ENCODE results near the gene FOXK2.
A peak's percentile ranks its signal among the peaks of the same experiment; 100 is the strongest.

The FOXK2 gene

GRCh38 chr17:82518826-82519810 is at the start of gene FOXK2:
Gene FOXK2 (plus strand): TSS chr17:82519732. CDS start chr17:82519889, 157 bp downstream.
- DNase-seq: peak; percentile 95

DNA sequence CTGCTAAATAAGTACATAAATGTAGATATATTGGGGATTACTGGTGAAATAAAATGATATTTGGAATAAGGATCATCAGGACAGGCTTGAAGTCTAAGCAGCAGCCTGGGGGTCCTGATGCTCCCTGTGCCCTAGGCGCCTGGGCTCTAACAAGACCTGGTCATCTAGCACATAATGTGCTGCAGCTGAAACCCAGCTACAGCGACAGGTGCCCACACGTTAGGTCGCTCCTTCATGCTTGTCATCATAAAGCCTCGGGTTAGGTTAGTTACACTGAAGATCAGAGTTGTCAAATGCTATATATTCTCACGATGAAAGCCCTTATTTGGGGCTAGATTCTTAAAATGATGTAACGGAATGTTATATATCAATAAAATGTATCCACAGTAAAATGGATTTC is 49.5 kb upstream of the FOXK2 start:
- DNase-seq: no peak

GRCh38 chr17:82474223-82475010 is 45.1 kb upstream of the FOXK2 start:
- DNase-seq: no peak

GRCh38 chr17:82475458-82475857 is 44.1 kb upstream of the FOXK2 start:
- no peak for DNase-seq

GRCh38 chr17:82477934-82478333 is 41.6 kb upstream of the FOXK2 start:
- DNase-seq: no peak

DNA sequence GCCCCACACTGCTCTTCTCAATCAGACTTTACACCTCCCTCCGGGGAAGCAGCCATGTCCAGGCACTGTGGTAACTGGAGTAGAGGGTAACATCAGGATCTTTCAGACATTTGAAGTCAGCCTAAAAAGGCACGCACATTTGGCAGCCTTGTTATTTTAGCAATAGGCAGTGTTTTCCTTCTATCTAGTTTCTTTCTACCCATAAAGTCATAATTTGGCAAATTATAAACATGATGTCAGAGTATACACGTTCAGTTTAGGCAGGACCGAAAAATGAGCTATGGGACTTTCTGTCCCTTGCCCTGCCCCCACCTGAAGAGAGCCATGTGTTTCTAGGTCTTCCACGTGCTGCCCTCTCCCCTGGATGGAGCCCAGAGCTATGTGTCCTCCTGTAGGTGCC is 39.9 kb upstream of the FOXK2 start:
- no peak for DNase-seq

DNA sequence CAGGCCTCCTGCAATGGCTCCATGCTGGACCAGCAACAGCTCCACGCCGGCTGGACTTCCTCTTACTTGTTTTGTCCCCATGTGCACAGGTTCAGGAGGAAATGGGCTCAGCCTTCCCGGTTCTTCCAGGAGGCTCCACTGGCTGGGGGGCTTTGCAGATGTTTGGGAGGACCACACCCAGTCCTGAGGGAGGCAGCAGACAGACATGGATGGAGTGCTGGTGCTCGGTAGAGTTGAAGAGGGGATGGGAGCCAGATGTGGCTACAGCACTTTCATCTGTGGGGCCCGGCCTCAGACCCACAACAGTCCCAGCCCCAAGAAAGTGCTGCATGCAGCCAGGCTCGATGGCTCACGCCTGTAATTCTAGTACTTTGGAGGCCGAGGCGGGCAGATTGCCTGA is 39.2 kb upstream of the FOXK2 start:
- no peak for DNase-seq

- DNase-seq: no peak
These were observed 36.3 kb upstream of the FOXK2 start for GRCh38 chr17:82483204-82483660.

DNA sequence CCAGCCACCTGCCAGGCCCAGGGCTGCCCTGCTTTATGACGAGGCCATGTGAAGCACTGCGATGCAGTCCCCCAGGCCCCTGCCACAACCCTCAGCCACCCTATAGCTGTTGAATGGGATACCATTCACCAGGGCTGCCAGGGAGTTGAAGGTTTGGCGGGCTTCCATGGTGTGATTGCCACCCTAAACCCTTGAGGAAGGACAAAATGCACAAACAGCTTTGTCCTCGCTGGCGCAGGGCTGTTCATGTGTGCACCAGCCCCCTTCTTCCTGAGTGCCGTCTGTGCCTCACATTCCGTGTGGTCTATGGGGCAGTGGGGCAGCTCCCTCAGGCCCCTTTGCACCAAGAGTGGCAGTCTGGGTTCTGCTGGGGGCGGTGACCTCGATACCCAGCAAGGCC is 35.7 kb upstream of the FOXK2 start:
- no peak for DNase-seq

GRCh38 chr17:82486231-82487094 is 33.1 kb upstream of the FOXK2 start:
- no peak for DNase-seq

DNA sequence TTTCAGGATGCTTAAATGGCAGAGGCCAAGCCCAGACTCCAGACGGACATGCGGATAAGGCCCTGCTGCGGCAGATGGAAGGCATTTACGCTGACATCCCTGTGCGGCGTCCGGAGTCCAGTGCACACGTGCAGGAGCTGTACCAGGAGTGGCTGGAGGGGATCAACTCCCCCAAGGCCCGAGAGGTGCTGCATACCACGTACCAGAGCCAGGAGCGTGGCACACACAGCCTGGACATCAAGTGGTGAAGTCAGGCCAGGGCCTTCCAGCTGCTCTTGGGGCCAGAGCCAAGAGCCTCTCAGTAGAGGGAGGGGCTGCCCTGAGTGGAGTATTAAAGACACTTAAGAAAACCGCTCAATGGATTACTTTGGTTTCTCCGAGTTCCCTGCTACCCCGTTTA is 31.6 kb upstream of the FOXK2 start:
- DNase-seq: peak; percentile 17

GRCh38 chr17:82489117-82489516 is 30.4 kb upstream of the FOXK2 start:
- DNase-seq: peak; percentile 56

DNA sequence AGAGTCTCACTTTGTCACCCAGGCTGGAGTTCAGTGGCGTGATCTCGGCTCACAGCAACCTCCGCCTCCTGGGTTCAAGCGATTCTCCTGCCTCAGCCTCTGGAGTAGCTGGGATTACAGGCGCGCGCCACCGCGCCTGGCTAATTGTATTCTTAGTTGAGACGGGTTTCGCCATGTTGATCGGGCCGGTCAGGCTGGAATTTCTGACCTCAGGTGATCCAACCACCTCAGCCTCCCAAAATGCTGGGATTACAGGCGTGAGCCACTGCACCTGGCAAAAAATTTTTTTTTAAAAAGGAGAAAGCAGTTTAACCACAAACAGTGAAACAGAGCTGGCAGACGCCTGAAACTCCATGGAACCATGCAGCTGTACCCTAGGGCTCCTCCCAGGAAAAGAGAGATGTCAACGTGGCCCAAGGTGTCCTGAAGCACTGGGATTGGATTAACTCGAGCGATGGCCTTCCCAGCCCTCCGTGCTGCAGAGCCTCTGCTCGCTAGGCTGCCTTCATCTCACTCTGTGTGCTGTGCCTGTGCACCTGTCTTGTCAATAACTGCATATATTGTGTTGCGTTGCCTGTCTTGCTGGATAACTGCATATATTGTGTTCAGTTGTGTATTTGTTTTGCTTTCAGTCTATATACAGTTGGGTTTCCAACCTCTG is 29.6 kb upstream of the FOXK2 start:
- no peak for DNase-seq

- no peak for DNase-seq
These were observed 28.9 kb upstream of the FOXK2 start for GRCh38 chr17:82490512-82491195.

- DNase-seq: no peak
These were observed 28.4 kb upstream of the FOXK2 start for GRCh38 chr17:82491196-82491530.

GRCh38 chr17:82491533-82491932 is 28.0 kb upstream of the FOXK2 start:
- DNase-seq: no peak

DNA sequence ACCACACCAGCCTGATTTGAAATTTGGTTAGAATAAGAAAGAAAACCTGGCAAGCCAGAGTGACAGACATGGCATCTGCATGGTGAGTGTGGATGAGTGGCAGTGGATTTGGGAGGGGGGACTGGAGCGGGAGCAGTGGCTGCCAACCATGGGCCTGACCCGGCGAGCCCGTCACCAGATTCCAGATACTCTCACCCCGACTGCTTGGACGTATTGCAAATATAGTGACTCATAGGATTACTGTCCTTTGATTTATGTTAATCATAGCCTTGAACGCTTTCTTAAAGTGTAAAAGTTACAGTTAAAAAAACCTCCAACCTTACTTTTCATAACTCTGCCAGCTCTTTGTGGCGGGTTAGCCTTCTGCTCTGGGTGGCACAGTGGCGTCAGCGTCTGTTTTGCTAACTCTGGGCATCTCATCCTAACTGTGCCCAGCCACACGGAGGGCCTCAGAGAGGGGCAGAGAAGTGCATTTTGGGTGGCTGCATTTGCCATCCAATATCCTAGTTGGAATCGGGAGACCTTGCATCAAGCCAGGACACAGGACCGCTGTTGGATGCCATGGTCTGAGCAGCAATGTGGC is 26.8 kb upstream of the FOXK2 start:
- DNase-seq: no peak

DNA sequence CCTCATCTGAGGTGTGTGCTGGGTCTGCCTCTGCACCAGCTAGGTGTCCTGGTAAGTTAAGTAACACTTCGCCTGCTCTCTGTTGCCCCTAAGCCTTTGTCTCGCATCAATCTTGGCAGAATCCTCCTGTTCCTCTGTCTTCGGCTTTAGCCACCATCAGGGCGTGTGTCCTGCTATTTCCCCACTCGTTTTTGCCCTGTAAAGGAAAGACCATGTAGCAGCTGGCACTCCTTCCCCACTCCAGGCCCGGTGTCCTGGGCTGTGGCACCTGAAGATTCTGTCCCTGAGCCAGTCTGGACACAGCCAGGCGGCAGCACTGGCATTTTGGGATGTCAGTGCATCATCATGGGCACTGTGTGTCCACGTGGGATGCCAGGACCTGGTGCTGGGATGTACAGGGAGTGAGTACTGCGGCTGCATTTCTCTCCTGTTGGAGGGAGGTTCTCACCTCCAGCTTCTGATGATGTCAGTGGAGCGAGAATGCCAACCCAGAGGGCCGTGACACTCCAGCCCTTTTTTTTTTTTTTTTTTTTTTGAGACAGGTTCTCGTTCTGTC is 26.2 kb upstream of the FOXK2 start:
- no peak for DNase-seq

DNA sequence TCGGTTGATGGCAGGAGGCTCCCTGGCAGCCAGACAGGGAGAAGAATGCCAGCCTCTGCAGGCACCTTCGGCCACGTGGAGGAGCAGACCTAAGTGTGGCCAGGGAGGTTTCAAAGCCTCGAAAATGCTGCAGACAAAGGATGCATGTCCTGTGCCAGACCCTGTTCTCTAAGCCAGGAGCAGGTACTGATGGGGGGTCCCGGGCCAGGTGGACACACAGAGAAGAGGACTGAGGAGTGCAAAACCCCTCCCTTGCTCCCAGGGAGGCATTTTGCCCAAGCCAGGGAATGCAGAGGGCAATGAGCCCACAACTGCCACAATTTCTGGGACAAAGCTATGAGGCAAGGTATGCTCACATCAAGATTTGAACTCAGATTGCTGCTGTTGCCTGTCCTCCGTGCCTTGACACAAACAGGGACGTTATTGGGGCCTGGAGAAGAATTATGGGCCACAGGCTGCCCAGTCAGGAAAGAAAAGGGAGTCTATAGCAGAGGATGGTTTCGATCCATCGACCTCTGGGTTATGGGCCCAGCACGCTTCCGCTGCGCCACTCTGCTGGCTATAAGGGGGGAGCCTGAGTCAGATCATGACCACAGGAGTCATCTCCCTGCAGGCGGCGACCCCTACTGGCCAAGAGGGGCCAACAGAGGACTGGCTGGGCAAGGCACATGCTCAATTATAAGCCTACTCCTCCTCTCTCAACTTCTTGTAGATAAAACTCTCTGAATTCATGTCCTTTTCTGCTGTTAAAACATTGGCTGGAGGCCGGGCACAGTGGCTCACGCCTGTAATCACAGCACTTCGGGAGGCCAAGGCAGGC is 25.1 kb upstream of the FOXK2 start:
- DNase-seq: peak; percentile 87
